ENCODE results near the gene PDCD1LG2. TPM values are rescaled to one million over a fixed set of nuclear protein-coding genes. Genes with fewer than 3 reads are reported as not detected.
A peak's percentile ranks its signal among the peaks of the same experiment; 100 is the strongest.
"Not testable (repeated sequence)": the region's sequence is repeated elsewhere in the genome, so short reads cannot be mapped to it uniquely, and the experiment has no call there.

PDCD1LG2 gene
- 0.73 TPM for total RNA-seq

GRCh38 chr9:5510360-5510931 is at the start of gene PDCD1LG2:
TSS of gene PDCD1LG2 (plus strand) at chr9:5510531. CDS start at chr9:5522547, 12,016 bp downstream.
- no peak for DNase-seq (ENCODE audit: low spot score)
- ATAC-seq, result peak; percentile 23

DNA sequence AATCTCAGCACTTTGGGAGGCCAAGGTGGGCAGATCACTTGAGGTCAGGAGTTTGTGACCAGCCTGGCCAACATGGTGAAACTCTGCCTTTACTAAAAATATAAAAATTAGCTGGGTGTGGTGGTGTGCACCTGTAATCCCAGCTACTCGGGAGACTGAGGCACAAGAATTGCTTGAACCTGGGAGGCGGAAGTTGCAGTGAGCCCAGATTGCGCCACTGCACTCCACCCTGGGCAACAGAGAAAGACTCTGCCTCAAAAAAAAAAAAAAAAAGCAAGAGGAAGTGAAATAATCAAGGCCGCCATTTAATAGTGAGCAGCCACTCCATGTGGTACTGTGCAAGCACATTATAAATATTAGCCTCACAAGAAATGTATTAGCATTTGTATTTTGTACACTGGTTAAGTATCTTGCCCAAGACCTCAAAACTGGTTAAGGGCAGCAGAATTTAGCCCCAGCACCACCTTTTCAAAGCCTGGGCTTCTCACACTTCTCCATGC is 45.5 kb upstream of the PDCD1LG2 start:
- DNase-seq (ENCODE audit: low spot score); ATAC-seq: not testable (repeated sequence)

- DNase-seq (ENCODE audit: low spot score) (no peak), ATAC-seq (no peak)
These were observed 44.3 kb upstream of the PDCD1LG2 start for GRCh38 chr9:5466005-5466404.

DNA sequence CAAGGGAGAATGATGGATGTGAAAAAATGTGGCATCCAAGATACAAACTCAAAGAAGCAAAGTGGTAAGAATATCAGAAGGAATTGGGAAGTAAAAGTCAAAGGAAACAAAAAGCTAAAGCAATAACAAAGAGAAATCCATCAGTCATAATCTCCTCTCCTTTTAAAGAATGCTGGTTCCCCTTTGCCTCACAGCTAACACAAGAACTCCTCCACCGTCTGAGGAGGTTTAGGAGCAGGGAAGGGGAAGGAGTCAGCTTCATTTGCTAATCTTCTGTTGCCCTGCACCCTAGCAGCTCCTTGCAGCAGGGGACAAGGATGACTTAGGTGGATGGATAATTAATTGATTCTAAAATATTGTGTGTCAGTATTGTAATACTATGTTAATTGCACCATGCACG is 43.6 kb upstream of the PDCD1LG2 start:
- no peak for ATAC-seq
- no peak for DNase-seq (ENCODE audit: low spot score)

DNA sequence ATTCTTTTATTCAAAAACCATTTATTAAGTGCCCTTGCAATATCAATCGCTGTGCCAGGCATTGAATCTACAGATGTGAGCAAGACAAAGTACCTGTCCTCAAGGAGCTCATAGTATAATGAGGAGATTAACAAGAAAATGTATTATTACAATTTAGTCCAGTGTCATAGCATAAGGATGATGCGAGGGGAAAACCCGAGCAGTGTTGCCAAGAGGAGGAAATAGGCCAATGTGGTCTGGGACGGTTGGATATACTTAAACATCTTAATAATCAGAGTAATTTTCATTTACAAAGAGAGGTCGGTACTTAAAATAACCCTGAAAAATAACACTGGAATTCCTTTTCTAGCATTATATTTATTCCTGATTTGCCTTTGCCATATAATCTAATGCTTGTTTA is 41.5 kb upstream of the PDCD1LG2 start:
- DNase-seq (ENCODE audit: low spot score), result no peak
- ATAC-seq, result no peak

DNA sequence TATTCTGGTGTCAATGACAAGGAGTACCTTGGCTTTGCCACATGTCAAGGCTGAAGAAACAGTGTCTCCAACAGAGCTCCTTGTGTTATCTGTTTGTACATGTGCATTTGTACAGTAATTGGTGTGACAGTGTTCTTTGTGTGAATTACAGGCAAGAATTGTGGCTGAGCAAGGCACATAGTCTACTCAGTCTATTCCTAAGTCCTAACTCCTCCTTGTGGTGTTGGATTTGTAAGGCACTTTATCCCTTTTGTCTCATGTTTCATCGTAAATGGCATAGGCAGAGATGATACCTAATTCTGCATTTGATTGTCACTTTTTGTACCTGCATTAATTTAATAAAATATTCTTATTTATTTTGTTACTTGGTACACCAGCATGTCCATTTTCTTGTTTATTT is 40.2 kb upstream of the PDCD1LG2 start:
- no peak for ATAC-seq
- no peak for DNase-seq (ENCODE audit: low spot score)

DNA sequence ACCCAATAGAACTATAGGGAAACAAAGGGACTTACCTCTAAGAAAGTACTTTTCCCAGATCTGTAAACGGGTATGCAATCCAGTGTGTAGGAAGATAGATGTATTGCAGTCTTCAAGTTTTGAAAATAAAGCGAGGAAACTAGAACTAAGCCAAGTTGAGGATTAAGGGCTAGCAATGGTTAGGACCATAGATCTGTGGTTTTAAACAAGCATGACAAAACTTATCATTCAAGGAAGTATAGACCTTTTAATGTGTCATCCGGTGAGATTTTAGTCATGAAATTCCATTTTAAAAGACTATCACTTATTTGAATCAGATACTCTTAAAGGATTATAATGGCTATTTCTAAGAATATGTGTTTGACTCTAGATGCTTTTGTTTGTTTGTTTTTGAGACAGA is 39.5 kb upstream of the PDCD1LG2 start:
- no peak for ATAC-seq

DNA sequence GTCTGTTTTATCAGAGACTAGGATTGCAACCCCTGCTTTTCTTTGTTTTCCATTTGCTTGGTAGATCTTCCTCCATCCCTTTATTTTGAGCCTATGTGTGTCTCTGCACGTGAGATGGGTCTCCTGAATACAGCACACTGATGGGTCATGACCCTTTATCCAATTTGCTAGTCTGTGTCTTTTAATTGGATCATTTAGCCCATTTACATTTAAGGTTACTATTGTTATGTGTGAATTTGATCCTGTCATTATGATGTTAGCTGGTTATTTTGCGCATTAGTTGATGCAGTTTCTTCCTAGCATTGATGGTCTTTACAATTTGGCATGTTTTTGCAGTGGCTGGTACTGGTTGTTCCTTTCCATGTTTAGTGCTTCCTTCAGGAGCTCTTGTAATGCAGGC is 34.7 kb upstream of the PDCD1LG2 start:
- not testable (repeated sequence) for ATAC-seq; DNase-seq (ENCODE audit: low spot score)

More for the DNA sequence above, 39.5 kb upstream of the PDCD1LG2 start:
- no peak for DNase-seq (ENCODE audit: low spot score)

DNA sequence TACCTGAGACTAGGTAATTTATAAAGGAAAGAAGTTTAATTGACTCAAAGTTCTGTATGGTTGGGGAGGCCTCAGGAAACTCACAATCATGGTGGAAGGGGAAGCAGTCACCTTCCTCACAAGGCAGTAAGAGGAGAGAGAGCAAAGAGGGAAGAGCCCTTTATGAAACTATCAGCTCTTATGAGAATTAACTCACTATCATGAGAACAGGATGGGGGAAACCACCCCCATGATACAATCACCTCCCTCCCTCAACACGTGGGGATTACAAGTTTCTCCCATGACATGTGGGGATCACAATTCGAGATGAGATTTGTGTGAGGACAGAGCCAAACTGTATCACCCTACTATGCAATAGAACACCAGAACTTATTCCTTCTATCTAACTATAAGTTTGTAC is 32.1 kb upstream of the PDCD1LG2 start:
- DNase-seq (ENCODE audit: low spot score) (no peak), ATAC-seq (no peak)

- no peak for ATAC-seq
- DNase-seq (ENCODE audit: low spot score), result no peak
These were observed 30.2 kb upstream of the PDCD1LG2 start for GRCh38 chr9:5479994-5480694.

- ATAC-seq, result no peak
- no peak for DNase-seq (ENCODE audit: low spot score)
These were observed 29.4 kb upstream of the PDCD1LG2 start for GRCh38 chr9:5480919-5481318.

- DNase-seq (ENCODE audit: low spot score), result no peak
These were observed 28.9 kb upstream of the PDCD1LG2 start for GRCh38 chr9:5481322-5482040.

DNA sequence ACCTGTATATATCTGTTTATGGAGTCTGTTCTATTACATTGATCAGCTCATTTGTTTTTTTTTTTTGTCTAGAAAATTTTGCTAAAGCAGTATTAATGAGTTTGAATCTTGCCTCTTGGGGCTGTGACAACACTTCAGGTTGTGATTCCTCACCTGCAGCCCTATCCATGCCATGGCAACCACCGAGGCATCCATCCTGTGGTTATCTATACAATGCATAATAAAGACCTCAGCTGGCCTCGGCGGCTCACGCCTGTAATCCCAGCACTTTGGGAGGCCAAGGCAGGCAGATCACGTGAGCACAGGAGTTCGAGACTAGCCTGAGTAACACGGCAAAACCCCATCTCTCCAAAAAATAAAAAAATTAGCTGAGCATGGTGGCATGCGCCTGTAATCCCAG is 28.1 kb upstream of the PDCD1LG2 start:
- no peak for DNase-seq (ENCODE audit: low spot score)
- no peak for ATAC-seq

More at GRCh38 chr9:5481322-5482040, 28.9 kb upstream of the PDCD1LG2 start:
- ATAC-seq, result no peak

- DNase-seq (ENCODE audit: low spot score) (no peak), ATAC-seq (no peak)
These were observed 27.0 kb upstream of the PDCD1LG2 start for GRCh38 chr9:5483306-5483705.

DNA sequence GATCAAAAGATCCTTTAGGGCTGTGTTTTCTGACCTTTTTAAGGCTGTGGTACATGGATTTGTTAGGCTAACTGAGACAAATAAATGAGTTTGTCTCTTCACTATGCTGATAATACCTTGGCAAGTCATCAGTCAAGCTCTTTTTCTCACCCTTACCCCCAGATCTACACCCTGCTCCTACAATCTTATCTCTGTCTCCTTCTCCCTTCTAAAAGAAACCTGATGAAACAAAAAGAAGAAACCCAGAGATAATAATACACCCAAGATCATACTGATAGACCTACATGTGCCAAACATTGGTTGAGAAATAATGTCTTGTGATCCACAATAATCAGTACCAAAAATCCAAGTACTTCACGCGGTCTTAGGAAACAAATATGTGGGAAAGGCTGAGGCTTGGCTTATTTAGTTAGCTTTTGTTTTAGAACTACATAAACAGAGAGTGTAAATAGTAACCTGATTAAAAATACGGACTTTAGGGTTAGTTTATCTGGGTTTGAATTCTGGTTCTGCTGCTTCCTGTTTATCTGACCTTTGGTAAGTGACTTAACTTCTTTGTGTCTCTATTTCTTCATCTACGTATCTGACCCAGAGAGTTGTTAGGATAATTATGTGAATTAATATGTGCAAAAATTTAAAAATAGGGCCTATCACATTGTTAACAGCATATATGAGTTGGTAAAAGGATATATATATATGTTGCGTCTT is 24.8 kb upstream of the PDCD1LG2 start:
- ATAC-seq (peak; percentile 11), DNase-seq (ENCODE audit: low spot score) (no peak)

DNA sequence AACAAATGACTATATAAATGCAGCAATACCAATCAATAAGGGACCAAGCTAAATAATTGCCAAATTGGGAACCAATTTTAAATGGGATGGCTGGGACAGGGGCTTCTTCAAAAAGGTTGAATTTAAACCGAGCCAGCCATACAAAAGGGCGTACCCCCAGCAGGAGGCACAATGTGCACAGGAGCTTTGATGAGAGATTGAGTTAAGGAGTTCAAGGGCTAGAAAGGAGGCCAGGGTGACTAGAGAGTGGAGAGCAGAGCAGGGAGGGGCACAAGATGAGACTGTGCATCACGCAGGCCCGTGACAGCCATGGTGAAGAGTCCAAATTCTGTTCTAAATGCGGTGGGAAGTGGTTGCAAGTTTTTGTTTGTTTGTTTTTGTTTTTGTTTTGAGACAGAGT is 23.3 kb upstream of the PDCD1LG2 start:
- no peak for ATAC-seq

DNA sequence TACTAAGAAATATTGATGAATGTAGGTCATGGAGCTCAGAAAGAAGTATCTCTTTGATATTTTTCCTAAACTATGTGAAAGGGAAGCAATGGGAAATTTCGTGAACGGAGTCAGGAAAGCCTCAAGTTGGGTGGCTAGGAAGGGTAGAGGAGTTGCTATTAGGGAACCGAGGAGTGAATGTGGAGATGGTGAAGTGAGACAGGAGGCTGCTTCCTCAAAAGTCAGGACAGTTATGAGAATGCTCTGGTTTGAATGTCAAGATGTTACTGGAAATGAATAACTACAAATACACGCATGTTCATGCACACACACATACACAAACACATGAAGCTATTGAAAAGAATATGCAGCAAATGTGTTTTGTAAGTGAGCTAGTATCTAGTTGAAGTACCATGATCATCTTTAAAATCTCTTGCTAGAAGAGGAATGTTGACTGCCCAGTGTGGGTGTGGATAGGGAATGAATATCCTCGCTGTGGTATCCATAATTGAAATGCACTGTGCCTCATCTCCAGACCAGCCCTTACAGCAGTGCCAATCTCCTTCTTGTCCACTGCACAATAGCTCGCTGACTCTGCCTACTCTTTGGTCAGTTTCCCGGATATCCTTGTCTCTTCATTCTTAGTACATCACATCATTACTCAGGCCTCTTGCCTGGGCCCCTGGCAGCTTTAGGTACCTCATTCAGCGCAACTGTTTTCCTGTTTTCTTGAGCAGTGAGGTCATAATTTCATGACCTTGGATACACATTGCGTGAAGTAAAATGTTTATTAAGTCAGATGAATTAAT is 21.9 kb upstream of the PDCD1LG2 start:
- ATAC-seq (no peak), DNase-seq (ENCODE audit: low spot score) (no peak)

More for the DNA sequence above, 23.3 kb upstream of the PDCD1LG2 start:
- DNase-seq (ENCODE audit: low spot score), result no peak

DNA sequence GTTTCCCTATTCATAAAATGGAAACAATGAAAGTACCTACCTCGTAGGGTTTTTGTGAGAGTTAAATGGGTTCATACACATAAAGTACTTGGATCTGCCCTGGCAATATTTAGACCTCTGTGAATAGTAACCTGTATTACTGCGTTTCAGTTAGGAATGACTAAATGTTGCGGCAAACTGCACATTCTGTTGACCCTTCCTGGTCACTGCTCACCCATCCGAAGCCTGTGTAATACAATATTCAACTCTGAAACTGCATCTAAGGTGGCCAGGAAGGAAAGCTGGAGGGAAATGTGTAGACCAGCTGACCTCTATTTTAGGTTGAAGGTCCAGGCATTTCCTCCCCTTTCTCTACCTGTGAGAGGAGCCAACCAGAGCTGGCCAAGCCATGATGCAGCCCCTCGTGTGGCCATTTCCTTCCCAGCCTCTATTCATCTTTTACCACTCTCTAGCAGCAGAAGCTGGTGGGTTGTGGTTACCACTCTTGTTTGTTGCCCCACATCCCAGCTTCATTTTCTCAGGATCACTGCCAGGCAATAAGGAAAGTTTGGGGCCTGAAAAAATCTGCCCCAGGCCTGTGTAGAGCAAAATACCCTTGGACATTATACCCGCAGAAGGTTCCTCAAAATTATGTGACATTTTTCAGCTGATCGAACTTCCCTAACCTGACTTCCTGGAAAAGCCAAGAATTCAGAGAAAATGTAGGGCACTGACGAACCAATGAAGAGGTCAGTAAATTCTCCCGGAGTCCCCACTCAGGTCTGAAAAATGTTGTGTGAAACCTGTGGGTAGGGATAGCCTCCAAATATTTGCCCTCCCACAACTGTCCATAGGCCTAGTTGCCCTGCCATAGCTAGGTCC is 20.5 kb upstream of the PDCD1LG2 start:
- DNase-seq (ENCODE audit: low spot score) (no peak), ATAC-seq (no peak)

DNA sequence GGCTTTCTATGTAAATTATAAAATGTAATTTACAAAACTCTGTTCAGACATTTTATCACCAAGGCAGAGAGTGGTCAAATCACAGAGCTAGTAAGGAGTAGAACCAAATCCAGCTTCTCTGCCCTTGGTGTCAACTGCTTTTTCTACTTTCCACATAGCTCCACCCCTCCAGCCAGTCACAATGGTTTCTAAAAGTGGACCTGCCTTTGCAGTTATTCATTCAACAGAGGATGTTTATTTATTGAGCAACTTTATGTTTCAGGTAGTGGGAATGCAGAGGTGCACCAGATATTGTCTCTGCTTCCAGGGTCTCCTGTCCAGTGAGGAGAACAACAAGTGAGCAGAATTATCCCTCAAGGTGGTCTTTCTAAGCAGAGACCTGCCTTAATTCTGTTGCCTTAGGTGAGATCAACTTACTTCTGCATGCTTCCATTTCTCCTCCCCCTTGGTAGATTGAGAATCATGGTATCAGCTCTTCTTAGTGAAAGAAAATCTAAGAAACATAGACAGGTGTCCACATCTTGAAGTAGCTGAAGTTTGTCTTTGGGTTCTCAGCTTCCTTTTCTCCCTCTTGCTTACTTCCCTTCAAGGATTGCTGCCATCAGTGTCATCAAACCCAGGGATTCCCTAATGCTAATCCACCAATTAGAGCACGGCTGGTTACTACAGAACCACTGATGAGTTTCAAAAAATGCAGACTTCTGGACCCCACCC is 17.2 kb upstream of the PDCD1LG2 start:
- no peak for ATAC-seq
- no peak for DNase-seq (ENCODE audit: low spot score)

All from left lobe of liver (tissue), 2 donors.